NCI-H774 (cell line): ENCODE measurements around the gene GPER1.
"Not testable (repeated sequence)": the region's sequence is repeated elsewhere in the genome, so short reads cannot be mapped to it uniquely, and the experiment has no call there.

Experiments
- DNase-seq: peaks from one replicate; lab custom pipeline; 2025; lab: John Stamatoyannopoulos, UW

Gene GPER1

GRCh38 chr7:1120791-1121190, 32.9 kb downstream of the GPER1 start:
- DNase-seq: no peak

- DNase-seq: no peak
These were observed 33.6 kb downstream of the GPER1 start for GRCh38 chr7:1121476-1121875.

- DNase-seq: no peak
These were observed 34.2 kb downstream of the GPER1 start for GRCh38 chr7:1121886-1122831.

- DNase-seq: no peak
These were observed 35.1 kb downstream of the GPER1 start for GRCh38 chr7:1122832-1123501.

DNA sequence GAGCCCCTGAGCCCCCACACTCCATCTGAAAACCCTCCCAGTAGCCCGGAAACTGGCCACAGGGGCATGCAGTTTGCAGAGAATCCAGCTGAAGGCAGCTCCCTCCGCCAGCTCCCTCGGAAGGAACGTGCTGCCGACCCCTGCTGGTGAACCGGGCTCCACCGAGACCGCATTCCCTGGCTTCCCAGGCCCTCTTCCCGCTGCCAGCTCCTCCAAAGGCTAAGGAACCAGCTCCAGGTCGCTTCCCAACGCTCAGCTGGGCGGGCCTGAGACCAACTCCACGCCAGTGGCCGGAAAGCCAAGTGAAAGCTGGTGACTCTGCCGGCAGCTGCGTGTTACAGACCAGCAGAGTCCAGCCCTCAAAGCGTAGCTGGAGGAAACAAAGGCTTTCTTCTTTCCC, 35.8 kb downstream of the GPER1 start:
- no peak for DNase-seq

- no peak for DNase-seq
These were observed 36.3 kb downstream of the GPER1 start for GRCh38 chr7:1124164-1124563.

- DNase-seq: no peak
These were observed 37.1 kb downstream of the GPER1 start for GRCh38 chr7:1124816-1125602.

DNA sequence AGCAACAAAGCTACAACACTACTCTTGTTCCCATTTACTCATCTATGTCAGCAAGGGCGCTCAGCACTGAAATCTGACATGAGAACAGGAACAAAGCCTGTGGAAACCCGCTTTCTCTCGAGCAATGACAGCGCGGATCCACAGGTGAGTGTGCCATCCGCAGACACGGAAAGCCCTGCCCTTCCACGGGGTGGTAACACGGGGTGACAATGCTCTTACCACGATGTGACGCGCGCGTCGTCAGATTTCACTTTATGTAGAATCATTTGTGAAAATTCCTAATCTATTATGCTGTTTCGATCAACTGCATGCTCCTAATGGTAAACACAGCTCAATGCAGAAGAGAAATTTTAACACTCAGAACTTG, 37.7 kb downstream of the GPER1 start:
- DNase-seq: no peak

DNA sequence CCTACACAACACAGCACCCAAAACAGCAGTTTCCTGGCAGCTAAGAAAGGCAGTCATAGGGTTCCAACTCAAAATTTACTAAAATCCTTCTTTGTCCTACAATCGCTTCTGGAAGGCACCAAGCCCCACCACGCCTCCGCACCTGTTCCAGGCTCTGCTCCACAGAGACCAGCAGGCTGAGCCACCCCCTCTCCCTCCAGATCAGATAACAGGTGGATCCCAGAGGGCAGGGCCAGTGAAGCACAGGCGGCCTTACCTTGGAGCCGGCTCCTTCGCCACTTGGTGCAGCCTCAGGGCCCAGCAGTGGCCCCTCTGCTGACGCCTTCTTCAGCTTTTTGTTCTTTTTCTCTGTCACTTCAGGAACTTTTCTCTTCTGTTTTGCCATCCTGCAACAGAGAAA, 39.1 kb downstream of the GPER1 start:
- DNase-seq: no peak

DNA sequence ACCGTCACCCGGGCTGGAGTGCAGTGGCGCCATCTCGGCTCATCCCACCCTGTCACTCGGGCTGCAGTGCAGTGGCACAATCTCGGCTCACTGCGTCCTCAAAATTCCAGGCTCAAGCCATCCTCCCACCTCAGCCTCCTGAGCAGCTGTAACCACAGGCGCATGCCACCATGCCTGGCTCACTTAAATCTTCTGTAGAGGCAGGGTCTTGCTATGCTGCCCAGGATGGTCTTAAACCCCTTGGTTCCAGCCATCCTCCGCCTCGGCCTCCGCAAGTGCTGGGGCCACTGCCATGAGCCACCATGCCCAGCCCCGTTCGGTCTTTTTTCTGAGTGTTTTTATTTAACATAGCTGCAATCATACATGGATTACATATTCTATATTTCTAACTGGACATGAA, 41.5 kb downstream of the GPER1 start:
- DNase-seq: no peak

GRCh38 chr7:1130021-1130990, 42.4 kb downstream of the GPER1 start:
- no peak for DNase-seq

GRCh38 chr7:1131471-1132265, 43.8 kb downstream of the GPER1 start:
- no peak for DNase-seq

DNA sequence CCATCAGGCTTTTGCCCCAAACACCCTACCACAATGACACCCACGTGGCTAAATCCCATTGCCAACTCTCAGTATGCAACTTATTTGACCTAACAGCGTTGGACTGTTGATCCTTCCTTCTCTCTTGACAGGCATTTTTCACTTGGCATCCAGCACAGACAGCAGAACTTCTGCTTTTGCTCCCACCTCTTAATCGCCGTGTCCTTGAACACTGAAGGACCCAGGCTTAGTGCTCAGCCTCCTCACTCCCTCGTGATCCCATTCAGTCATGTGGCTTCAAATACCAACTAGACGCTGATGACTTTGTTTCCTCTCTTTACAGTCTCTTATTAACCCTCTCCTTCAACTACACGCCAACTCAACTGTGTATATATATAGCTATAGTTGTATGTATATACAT, 47.0 kb downstream of the GPER1 start:
- DNase-seq: no peak

DNA sequence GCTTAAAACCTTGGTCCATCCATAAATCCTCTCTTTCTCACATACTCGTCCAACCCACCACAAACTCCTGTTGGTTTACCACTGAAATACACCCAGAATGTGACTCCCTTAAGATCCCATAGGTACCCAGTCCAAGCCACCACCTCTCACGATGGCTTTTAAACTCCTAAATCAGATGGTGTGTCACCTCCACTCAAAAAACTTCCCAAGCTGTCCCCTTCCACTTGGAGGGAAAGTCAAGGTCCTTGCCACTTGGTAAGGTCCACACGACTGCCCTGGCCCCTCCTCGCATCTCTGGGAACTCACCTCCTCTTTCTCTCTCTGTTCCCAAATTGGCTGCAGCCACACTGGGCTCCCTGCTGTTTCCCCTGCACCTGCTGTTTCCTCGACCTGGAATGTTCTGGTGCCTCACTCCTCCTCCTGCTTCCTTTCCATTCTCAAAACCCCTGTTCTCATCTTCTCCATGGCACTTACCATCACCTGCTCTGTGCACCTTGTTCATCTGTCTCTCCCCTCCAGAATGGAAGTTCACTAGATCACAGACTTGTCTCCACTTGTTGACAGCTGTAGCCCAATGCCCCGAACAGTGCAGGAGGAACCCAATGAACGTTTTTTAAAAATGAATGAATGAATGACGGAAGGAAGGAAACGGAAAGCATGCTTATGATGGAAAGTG, 49.1 kb downstream of the GPER1 start:
- DNase-seq: no peak

DNA sequence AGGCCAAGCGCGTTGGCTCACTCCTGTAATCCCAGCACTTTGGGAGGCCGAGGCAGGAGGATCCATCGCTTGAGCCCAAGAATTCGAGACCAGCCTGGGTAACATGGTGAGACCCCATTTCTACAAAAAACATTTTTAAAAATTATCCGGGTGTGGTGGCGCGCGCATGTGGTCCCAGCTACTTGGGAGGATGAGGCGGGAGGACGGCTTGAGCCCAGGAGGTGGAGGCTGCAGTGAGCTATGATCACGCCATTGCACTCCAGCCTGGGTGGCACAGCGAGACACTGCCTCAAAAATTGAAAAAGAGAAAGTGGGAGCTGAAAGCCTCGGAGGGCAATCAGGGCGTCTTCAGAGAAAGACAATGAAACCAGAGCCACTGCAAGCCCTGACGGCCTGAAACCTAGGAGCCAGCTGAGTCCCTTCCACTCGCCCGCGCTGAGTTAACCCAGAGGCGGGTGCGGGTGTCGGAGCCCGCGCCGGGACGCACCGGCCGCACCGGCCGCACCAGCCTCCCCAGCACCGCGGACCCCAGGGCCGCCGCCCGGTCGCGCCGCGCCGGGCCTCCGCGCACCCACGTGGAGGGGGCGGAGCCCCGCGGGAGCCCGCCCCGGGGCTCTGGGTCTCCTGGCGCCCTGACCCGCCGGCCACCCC, 49.7 kb downstream of the GPER1 start:
- DNase-seq: no peak

- no peak for DNase-seq
These were observed 52.7 kb downstream of the GPER1 start for GRCh38 chr7:1140476-1141104.

GRCh38 chr7:1141651-1142050, 53.7 kb downstream of the GPER1 start:
- no peak for DNase-seq

DNA sequence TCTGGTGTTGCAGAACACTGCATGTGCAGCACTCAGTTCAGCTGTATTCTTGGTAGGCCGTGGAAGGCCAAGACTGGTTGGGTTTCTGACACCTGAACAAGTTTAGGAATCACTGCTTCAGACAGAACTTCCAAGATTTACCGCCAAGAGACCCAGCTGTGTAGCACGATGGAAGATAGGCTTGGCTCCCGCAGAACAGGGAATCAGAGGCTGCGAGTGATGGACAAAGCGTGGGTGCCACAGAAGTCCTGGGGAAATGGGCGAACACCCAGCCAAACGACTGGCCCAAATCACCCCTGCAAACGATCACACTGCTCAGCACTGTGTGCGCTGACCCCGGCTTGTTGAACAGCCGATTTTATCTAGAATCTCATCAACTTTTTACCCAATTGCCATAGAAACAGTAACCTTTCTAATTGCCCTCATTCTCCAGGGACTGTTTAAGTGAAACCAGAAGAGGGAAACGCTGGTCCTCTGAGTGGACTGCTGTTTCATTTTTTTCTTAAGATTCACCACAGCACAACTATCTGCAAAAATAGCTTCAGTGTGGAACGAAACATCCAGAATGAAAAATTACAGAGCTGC, 54.2 kb downstream of the GPER1 start:
- no peak for DNase-seq

- DNase-seq: not testable (repeated sequence)
These were observed 55.1 kb downstream of the GPER1 start for GRCh38 chr7:1143031-1143430.
